ENCODE data around the gene TLR9. TPM values are rescaled to one million over a fixed set of nuclear protein-coding genes. Genes with fewer than 3 reads are reported as not detected.

Gene TLR9
- total RNA-seq, 6 experiments from 2014 or later, result not detected

GRCh38 chr3:52197499-52197841 is 28.0 kb downstream of the TLR9 start:
- no peak for DNase-seq
- no peak for TF ChIP-seq CTCF (IDR thresholded peaks at IDR 0.05)
- no peaks in the 10 kb centered on the region for H3K9me3 Mint-ChIP-seq
- H3K4me3 Mint-ChIP-seq, result peak overlapping the region; percentile 94
- H3K4me1 Mint-ChIP-seq (ENCODE audit: low read depth), result peaks cover 47% of the 10 kb centered on the region
- peaks cover 19% of the 10 kb centered on the region for H3K36me3 Mint-ChIP-seq (ENCODE audit: low read depth)
- H3K27me3 Mint-ChIP-seq (ENCODE audit: insufficient read depth), result peaks cover 9% of the 10 kb centered on the region
- peak overlapping the region; percentile 81 for H3K27ac Mint-ChIP-seq

- Mint-ChIP-seq H3K4me3 (no peak overlapping the region), H3K36me3 (ENCODE audit: low read depth) (peaks cover 16% of the 10 kb centered on the region), H3K27me3 (ENCODE audit: insufficient read depth) (peaks cover 9% of the 10 kb centered on the region), H3K4me1 (ENCODE audit: low read depth) (peaks cover 47% of the 10 kb centered on the region), H3K9me3 (no peaks in the 10 kb centered on the region), H3K27ac (no peak overlapping the region)
- no peak for TF ChIP-seq CTCF (IDR thresholded peaks at IDR 0.05)
- DNase-seq, result no peak
Observed at GRCh38 chr3:52196977-52197376, 28.5 kb downstream of the TLR9 start.

- TF ChIP-seq CTCF (IDR thresholded peaks at IDR 0.05), result no peak
- H3K4me1 Mint-ChIP-seq (ENCODE audit: low read depth), result peaks cover 44% of the 10 kb centered on the region
- peaks cover 10% of the 10 kb centered on the region for H3K36me3 Mint-ChIP-seq (ENCODE audit: low read depth)
- H3K4me3 Mint-ChIP-seq, result no peak overlapping the region
- peaks cover 9% of the 10 kb centered on the region for H3K27me3 Mint-ChIP-seq (ENCODE audit: insufficient read depth)
- no peaks in the 10 kb centered on the region for H3K9me3 Mint-ChIP-seq
- DNase-seq, result peak; percentile 19
- no peak overlapping the region; the same call in 1 of the 2 replicates for H3K27ac Mint-ChIP-seq
Observed at GRCh38 chr3:52195823-52196331, 29.6 kb downstream of the TLR9 start.

- no peak for DNase-seq
- peaks cover 9% of the 10 kb centered on the region for H3K27me3 Mint-ChIP-seq (ENCODE audit: insufficient read depth)
- H3K36me3 Mint-ChIP-seq (ENCODE audit: low read depth), result peaks cover 10% of the 10 kb centered on the region
- H3K27ac Mint-ChIP-seq, result no peak overlapping the region
- no peak for TF ChIP-seq CTCF (IDR thresholded peaks at IDR 0.05)
- H3K4me1 Mint-ChIP-seq (ENCODE audit: low read depth), result peaks cover 48% of the 10 kb centered on the region
- H3K4me3 Mint-ChIP-seq, result no peak overlapping the region
- H3K9me3 Mint-ChIP-seq, result no peaks in the 10 kb centered on the region
Observed at GRCh38 chr3:52195291-52195597, 30.2 kb downstream of the TLR9 start.

- no peak for DNase-seq
- H3K4me1 Mint-ChIP-seq (ENCODE audit: low read depth), result peaks cover 54% of the 10 kb centered on the region
- no peak overlapping the region for H3K4me3 Mint-ChIP-seq
- no peak for TF ChIP-seq CTCF (IDR thresholded peaks at IDR 0.05)
- H3K9me3 Mint-ChIP-seq, result no peaks in the 10 kb centered on the region
- H3K27me3 Mint-ChIP-seq (ENCODE audit: insufficient read depth), result peaks cover 9% of the 10 kb centered on the region
- H3K36me3 Mint-ChIP-seq (ENCODE audit: low read depth), result peaks cover 10% of the 10 kb centered on the region
- H3K27ac Mint-ChIP-seq, result no peak overlapping the region
Observed at GRCh38 chr3:52194485-52195290, 30.8 kb downstream of the TLR9 start.

Data from HFFc6 (cell line).